GM21576 (cell line): Measurements from ENCODE around the gene PRRX2.
"Not testable (repeated sequence)": the region's sequence is repeated elsewhere in the genome, so short reads cannot be mapped to it uniquely, and the experiment has no call there.

Experiments used
- ATAC-seq: cut with Tn5 transposase; IDR thresholded peaks from one replicate; pipeline ENCODE4 v1.9.1; 2021; ENCODE audit warnings: mild to moderate bottlenecking, moderate library complexity; ENCODE audit not compliant: unreplicated experiment

Gene PRRX2

DNA sequence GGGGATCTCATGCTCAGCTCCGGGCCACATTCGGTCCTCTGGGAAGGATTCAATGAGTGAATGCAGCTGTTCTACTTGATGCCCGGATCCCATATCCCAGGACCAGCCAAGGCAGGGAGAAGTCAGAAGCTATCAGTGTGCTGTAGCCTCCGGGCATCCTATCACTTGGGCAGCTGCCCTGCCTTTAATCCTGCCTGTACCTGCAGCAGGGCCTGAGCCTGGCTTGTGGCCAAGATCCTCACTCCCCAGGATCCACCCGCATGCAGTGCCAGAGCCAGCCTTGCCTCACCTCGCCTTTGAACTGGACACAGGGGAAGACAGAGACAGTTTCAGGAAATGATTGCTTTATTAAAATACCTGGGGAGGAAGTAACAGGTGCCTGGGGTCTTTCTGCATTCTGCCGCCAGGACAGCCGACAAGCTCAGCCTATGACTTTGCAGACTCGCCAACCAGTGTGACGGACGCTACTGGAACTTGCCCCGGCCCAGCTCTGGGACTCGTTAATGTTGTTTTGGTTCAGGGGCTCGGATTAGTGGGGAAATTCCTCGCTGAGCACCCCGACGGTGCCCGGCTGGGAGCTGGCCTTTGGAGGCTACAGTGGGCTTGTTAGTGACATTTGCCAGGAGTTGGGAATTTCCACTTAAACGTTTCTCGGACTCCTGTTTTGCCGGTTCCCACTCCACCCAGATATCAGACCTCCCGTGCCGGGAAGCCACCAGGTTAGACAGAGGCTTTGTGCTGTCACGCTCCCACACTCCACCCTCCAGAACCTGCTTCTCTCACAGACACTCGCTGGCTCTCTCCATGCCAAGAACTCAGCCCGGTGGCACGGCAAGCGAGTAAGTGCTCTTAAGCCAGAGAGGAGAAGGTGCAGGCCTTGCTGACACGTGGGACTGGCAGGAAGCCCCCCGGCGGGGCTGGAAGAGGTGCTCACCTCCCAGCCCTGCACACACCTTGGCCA is 86.7 kb downstream of the PRRX2 start:
- no peak for ATAC-seq

DNA sequence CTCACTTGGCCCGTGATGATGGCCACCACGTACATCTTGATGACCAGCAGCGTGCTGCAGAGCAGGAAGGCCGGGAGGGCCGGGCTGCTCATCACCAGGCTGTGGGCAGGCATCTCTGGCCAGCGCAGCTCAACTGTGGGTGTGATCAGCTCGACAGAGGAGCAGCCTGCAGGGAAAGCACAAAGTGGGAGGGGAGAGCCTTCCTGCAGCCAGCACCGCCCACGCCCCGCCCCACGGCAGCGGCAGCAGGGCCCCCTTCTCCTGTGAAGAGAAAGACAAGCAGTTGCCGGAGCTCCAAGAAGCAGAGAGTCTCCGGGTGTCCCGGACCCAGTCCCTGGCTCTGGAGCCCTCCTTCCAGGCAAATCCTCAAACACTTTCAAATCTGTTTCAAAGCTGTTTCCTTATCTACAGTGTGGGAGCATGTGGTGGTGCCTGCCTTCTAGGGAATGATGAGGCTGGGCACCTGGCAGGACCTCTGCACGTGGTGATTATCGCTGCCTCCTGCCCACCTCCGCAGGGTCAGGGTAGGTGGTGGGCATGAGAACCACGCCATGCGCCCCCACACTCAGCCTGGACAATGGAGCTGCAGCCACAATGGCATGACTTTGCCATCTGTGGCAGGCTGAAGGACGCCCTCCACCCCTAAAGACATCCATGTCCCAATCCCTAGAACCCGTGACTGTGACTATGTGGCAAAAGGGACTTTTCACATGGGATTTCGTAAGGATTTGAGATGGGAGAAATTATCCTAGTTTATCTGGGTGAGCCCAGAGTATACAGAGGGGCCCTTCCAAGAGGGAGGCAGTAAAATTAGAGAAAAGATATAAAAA is 87.7 kb downstream of the PRRX2 start, which contains the start of gene PTGES:
Gene PTGES (minus strand): TSS at position 143 of the 830 bp plus-strand sequence. CDS start 30 bp downstream, at position 113.
- ATAC-seq = no peak

DNA sequence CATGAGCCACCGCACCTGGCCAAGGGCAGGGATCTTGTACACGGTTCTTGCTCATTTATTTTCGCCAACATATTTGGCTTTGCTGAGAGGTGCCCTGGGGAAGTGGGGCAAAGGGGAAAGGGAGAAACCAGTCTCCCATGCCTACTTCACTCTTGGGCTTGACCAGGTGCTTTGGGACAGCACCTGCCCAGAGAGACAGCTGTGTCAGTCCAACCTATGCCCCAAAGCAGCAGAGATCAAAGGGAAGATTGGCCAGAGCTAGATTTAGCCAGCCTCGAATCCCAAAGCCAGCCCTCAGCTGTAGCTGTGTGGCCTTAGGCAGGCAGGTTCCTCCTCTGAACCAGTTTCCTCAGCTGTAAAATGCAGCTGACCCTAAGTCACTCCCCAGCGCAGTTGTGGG is 89.7 kb downstream of the PRRX2 start:
- no peak for ATAC-seq

DNA sequence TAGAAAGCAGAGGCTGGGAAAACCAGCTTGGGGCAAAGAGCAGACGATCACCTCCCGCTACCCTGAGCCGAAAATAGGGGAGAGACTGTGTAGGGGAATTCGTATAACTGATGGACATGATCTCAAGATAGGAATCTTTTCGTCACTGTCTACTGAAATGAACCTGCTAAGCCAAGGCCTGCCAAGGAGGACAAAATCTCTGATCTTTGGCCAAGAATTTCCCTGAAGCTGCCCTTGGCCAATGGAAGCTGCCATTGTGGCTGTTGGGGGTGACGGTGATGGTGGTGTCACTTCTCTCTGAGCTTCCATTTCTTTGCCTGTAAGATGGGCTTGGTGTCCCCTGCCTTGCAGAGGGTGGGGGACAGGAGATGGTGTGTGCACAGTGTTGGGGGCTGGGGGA is 90.7 kb downstream of the PRRX2 start:
- ATAC-seq = no peak

DNA sequence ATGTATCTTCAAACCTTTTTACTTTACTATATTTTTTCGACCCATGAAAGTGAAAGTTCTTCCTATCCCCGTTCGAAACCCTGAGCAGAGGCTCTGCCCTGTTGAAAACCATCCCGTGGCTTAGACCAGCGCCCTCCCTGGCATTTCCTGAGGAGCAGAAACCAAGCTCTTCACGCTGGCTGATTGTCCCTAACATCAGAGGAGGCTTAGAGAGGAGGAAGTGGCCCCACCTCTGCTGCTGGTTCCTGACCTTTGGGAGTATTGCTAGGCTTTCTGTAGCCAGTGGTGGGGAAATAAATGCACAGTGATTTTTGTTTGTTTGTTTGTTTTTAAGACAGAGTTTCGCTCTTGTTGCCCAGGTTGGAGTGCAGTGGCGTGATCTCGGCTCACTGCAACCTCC is 91.6 kb downstream of the PRRX2 start:
- ATAC-seq = no peak

DNA sequence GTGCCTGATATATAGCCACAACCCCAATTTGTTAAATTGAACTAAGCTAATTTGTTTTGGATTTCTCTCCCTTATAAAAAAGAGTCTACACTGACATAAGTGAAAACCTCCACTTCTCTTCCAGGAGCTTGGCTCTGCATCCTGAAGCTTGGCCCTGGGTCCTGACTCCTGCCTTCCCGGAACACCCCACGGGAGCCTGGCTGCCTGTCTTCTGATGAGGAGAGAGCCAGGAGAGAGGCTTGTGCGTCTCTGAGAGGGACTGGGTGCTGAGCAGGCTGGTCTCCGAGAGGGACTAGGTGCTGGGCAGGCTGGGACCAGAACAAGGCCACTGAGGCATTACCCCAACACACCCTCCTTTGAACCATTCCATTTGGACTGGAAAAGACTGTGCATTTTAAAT is 93.9 kb downstream of the PRRX2 start:
- ATAC-seq = no peak

DNA sequence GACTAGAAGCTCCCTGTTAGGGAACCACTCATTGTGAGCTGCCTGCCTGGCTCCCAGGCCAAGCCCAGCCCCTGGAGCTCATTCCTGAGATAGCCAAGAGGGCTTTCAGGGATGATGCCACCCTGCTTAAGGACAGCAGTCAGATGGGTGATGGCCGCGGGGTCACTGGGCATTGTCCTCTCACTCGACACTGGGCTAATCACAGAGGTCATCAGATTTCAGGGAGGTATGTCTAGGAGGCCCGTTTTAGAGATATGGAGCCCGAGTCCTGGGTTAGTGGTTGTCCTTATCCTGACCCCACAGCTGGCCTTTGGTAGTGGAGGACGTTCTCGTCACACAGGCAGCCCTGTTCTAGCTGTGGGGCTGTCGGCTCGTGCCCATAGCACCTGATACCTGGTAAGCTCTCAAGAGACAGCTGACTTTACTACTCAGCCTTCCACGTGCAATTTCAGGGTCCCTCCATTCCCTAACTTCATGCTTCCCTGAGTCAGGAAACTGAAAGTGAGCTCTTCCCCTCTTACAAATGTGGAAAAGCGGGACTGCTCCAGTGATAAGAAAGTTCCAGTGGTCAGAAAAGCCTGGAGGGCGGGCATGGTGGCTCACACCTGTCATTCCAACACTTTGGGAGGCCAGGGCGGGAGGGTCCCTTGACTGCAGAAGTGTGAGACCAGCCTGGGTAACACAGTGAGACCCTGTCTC is 94.5 kb downstream of the PRRX2 start:
- ATAC-seq = no peak

DNA sequence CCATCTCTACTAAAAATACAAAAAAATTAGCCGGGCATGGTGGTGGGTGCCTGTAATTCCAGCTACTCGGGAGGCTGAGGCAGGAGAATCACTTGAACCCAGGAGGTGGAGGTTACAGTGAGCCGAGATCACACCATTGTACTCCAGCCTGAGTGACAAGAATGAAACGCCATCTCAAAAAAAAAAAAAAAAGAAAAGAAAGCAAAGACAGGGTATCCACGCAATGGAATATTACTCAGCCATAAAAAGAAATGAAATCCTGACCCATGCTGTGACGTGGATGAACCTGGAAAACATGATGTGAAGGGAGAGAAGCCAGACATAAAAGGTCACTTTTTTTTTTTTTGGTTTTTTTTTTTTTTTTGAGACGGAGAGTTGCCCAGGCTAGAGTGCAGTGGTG is 95.3 kb downstream of the PRRX2 start:
- not testable (repeated sequence) for ATAC-seq

DNA sequence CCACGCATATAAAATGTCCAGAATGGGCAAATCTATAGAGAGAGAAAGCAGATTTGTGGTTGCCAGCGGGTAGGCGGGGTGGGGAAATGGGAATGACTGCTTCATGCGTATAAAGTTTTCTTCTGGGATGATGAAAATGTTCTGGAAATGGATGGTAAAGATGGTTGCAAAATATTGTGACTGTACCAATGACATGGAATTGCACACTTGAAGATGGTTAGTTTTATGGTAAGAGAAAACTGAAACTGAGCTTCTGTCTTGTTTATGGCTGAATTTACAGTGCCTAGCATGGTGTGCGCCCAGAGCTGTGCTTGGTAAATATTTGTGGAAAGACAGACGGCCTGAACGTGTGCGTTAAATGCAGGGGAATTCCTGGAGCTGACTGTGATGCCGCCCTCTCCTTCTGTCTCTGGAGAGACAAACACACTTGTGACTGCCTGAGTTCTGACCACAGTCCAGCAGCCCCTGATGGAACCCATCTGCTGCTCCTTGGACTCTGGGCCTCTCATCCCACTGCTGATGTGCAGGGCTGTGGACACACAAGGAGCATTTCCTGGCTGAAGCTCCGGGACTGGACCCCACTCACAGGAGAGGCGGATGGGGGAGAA is 96.0 kb downstream of the PRRX2 start:
- no peak for ATAC-seq

DNA sequence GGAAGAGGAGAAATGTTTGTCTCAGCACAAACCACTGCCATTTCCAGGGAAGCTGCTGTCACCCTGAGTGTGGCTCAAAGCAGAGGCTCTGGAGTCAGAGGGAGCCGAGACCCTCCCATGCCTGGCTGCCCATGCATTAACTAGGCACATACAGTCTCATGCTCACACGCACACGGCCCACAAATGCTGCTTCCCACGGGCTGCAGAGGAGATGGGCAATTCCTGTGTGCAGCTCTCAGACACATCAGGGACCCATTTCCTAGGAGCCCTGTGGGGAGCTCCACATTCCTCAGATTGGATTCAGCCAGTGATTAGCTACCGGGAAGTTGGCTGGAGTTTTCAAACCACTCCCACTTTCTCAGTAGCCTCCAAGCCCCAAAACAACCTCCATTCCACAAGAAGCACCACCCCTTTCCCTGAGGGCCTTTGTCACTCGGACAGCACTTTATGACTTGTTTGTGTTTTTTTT is 96.5 kb downstream of the PRRX2 start:
- ATAC-seq = no peak

DNA sequence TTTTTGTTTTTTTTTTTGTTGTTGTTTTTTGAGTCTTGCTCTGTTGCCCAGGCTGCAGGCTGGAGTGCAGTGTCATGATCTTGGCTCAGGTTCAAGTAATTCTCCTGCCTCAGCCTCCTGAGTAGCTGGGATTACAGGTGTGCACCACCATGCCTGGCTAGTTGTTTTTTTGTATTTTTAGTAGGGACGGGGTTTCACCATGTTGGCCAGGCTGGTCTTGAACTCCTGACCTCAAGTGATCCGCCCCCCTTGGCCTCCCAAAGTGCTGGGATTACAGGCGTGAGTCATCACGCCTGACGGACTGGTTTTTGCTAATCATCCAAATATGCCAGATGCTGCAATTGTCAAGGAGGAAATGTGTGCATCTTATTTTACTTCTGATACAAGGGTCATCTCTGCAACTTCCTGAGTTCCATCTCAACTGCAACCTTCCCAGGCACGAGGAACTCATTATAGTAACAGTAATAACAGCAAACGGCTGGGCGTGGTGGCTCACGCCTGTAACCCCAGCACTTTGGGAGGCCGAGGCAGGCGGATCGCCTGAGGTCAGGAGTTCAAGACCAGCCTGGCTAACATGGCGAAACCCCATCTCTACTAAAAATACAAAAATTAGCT is 97.0 kb downstream of the PRRX2 start:
- ATAC-seq = not testable (repeated sequence)

DNA sequence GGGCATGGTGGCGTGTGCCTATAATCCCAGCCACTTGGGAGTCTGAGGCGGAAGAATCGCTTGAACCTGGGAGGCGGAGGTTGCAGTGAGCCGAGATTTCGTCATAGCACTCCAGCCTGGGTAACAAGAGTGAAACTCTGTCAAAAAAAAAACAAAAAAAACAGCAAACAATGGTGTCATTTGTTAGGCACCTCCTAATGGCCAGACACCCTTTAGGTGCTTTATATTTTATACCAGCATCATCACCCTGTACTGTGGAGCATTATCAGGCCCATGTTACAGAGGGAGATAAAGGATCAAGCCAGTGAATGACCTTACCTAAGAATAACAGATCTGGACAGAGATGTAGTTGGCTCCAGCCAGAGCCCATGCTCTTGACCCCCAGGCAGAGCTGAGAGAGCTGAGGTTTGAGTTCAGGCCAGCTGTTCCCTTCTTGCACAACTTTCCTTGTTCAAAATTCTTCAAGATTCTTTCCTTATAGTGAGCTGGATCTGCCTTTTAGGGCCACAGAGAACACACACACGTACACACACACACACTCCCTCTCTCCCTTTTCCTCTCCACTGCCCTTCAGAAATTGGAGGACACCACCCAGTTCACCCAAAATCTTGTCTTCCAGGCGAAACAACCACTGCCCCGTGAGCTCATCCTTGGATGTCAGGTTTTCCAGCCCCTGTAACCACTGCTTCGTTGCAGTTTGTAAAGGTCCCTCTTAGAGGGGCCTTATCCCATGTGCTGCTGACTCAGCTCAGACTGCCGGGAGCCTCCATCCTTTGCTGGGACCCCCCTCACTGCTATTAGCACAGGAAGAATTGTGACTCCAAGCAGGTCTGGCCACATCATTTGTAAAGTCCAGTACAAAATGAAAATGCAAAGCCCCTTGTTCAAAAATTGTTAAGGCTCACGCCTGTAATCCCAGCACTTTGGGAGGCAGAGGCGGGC is 97.8 kb downstream of the PRRX2 start:
- no peak for ATAC-seq

DNA sequence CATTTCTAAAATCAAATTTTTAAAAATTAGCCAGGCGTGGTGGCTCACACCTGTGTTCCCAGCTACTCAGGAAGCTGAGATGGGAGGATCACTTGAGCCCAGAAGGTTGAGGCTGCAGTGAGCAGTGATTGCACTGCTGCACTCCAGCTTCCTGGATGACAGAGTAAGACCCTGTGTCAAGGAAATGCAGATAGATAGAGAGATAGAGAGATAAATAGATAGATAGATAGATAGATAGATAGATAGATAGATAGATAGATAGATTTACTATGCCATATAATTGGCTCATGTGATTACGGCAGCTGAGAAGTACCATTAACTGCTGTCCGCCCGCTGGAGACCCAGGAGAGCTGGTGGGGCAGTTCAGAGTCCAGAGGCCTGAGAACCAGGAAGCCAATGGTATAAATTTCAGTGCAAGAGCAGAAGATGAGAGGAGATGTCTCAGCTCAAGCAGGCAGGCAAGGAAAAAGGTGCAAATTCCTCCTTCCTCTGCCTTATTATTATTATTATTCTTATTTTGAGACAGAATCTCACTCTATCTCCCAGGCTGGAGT is 100.4 kb downstream of the PRRX2 start:
- no peak for ATAC-seq

DNA sequence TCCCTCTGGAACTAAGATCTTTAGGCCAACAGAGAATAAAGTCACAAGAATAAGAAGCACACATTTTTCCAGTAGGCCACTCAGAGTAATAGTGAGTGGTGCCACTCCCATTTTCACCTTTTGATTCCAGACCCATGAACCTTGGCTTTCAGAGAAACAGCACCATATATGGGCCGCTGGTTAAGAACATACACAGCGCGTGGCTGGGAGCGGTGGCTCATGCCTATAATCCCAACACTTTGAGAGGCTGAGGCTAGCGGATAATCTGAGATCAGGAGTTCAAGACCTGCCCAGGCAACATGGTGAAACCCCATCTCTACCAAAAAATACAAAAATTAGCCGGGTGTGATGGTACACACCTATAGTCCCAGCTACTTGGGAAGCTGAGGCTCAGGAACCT is 103.0 kb downstream of the PRRX2 start:
- ATAC-seq = no peak

DNA sequence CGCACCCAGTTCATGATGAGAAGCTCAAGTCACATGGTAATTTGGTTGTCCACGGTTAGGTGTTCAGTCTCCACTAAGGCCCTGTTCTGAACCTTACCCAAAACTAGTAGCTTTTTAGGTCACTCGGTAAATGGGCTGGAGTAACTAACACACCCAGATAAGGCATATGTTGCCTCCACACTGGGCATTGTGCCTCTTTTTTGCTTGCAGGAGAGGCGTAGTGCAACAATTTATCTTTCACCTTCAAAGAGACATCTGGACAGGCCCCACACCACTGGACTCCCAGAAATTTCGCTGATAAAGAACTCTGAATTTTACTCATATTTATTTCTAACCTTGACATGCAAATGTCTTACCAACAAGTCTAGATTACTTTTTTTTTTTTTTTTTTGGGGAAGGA is 104.2 kb downstream of the PRRX2 start:
- ATAC-seq = no peak

DNA sequence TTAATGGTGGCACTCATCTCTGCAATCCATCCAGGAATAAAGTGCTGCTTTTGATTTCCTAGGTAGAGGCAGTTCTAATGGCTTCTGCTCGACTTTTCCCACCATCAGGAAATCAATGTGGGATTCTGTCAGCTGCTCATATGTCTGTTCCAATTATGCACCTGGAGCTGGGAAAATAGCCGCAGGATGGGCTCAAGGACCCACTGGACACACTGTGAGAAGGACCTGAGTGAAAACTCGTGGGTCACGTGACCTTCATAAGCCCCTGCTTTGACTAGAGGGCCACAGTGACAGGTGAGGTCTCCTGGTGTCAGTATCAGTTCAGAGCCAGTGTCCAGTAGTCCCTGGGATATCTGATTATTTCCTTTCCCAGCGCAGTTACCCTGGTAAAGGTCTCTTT is 105.3 kb downstream of the PRRX2 start:
- no peak for ATAC-seq
